SK-N-SH (cell line): ENCODE results near the gene GPRIN3. TPM values are rescaled to one million over a fixed set of nuclear protein-coding genes. Genes with fewer than 3 reads are reported as not detected.

Experiments
- CTCF ChIA-PET: fragments of 300-600, 350-600 bp; formaldehyde crosslinking; extraction: SDS; loops from one replicate; lab custom pipeline; 2021; lab: Yijun Ruan, JAX
- POLR2A ChIA-PET: fragments of 350-600 bp; sonication (Branson Sonifier 250); formaldehyde crosslinking; extraction: SDS; loops from one replicate; lab custom pipeline; 2020; ENCODE audit warnings: antibody characterized with exemption, inconsistent platforms; lab: Yijun Ruan, JAX
- DNase-seq: peaks from one replicate; pipeline ENCODE4 v3.0.0; 2012
- H2AFZ ChIP-seq: fragments of 200-600 bp; sonication (generic); 2 replicates; pipeline ENCODE4 v1.8.1; 2016; ENCODE audit warnings: antibody characterized with exemption, mild to moderate bottlenecking, low read depth
- H3F3A ChIP-seq: fragments of 200-600 bp; sonication (generic); replicated peaks from 2 replicates; pipeline ENCODE3; 2016; ENCODE audit warnings: antibody characterized with exemption, mild to moderate bottlenecking; ENCODE audit not compliant: insufficient read depth
- H3K27ac ChIP-seq, 2 experiments: fragments of 200-500 bp in 1 of 2; fragments of 200-600 bp in 1 of 2; sonication (Bioruptor generic) in 1 of 2; sonication (generic), shearing (Covaris generic) in 1 of 2; 2 replicates each; pipeline versions ENCODE4 v1.5.1 to v1.6.1; 2014 to 2016; ENCODE audit warnings: low read depth in 2 of 2, inconsistent platforms in 1 of 2, low read length in 1 of 2, mild to moderate bottlenecking in 1 of 2, mixed read lengths in 1 of 2
- H3K27me3 ChIP-seq: fragments of 200-600 bp; sonication (generic), shearing (Covaris generic); 2 replicates; pipeline ENCODE4 v1.6.1; 2016; ENCODE audit warnings: mixed run types; ENCODE audit not compliant: insufficient read depth
- H3K36me3 ChIP-seq, 2 experiments: fragments of 200-500 bp in 1 of 2; fragments of 200-600 bp in 1 of 2; sonication (Bioruptor generic) in 1 of 2; sonication (generic) in 1 of 2; replicated peaks in 1 of 2; 2 replicates each; pipeline versions ENCODE3 to v1.5.1; 2014 to 2016; ENCODE audit warnings: low read length in 1 of 2, mild to moderate bottlenecking in 1 of 2; ENCODE audit not compliant: insufficient read depth in 2 of 2, control insufficient read depth in 1 of 2
- H3K4me1 ChIP-seq, 2 experiments: fragments of 200-500 bp in 1 of 2; fragments of 200-600 bp in 1 of 2; sonication (Bioruptor generic) in 1 of 2; sonication (generic), shearing (Covaris generic) in 1 of 2; 2 replicates each; pipeline versions ENCODE4 v1.5.1 to v1.6.1; 2014 to 2016; ENCODE audit warnings: low read depth in 1 of 2, low read length in 1 of 2, mixed run types in 1 of 2; ENCODE audit not compliant: insufficient read depth in 2 of 2, control insufficient read depth in 1 of 2
- H3K4me2 ChIP-seq: fragments of 200-600 bp; sonication (generic), shearing (Covaris generic); 2 replicates; pipeline ENCODE4 v1.6.1; 2017; ENCODE audit warnings: mixed run types
- H3K4me3 ChIP-seq, 2 experiments: fragments of 200-500 bp in 1 of 2; fragments of 200-600 bp in 1 of 2; sonication (Bioruptor generic) in 1 of 2; sonication (generic), shearing (Covaris generic) in 1 of 2; 2 replicates each; pipeline versions ENCODE4 v1.5.1 to v1.8.1; 2014 to 2016; ENCODE audit warnings: low read depth in 2 of 2, inconsistent platforms in 1 of 2, low read length in 1 of 2, mild to moderate bottlenecking in 1 of 2, mixed read lengths in 1 of 2, moderate library complexity in 1 of 2
- H3K79me2 ChIP-seq: fragments of 200-600 bp; sonication (generic); 2 replicates; pipeline ENCODE4 v1.8.1; 2017; ENCODE audit warnings: mild to moderate bottlenecking; ENCODE audit not compliant: insufficient read depth
- H3K9ac ChIP-seq: fragments of 200-600 bp; sonication (generic); 2 replicates; pipeline ENCODE4 v1.6.1; 2017; ENCODE audit warnings: mixed run types
- H3K9me2 ChIP-seq: fragments of 200-600 bp; sonication (generic); 2 replicates; pipeline ENCODE4 v1.6.1; 2017; ENCODE audit warnings: mixed run types
- H3K9me3 ChIP-seq: fragments of 200-600 bp; sonication (generic); 2 replicates; pipeline ENCODE4 v1.6.1; 2017; ENCODE audit warnings: mixed run types, mild to moderate bottlenecking, moderate library complexity
- H4K20me1 ChIP-seq: fragments of 200-600 bp; sonication (generic); 2 replicates; pipeline ENCODE4 v1.6.1; 2017; ENCODE audit warnings: mild to moderate bottlenecking, mixed run types; ENCODE audit not compliant: insufficient read depth
- CTCF ChIP-seq: fragments of 200-600 bp; sonication (generic); IDR thresholded peaks from 2 replicates; pipeline ENCODE4 v1.6.1; 2017; ENCODE audit warnings: antibody characterized with exemption, mild to moderate bottlenecking, moderate library complexity
- FOXJ3 ChIP-seq: sonication (generic); formaldehyde crosslinking; IDR thresholded peaks from 2 replicates; pipeline ENCODE4 v1.5.1; 2020; ENCODE audit warnings: mild to moderate bottlenecking, missing genetic modification reagents
- FOXM1 ChIP-seq: IDR thresholded peaks from 2 replicates; pipeline ENCODE4 v1.4.0; 2012; ENCODE audit warnings: low read depth, mild to moderate bottlenecking
- JUND ChIP-seq: IDR thresholded peaks from 2 replicates; pipeline ENCODE4 v1.4.0; 2012
- MEF2A ChIP-seq: IDR thresholded peaks from 2 replicates; pipeline ENCODE4 v1.4.0; 2012; ENCODE audit warnings: low read depth, borderline replicate concordance
- PBX3 ChIP-seq: IDR thresholded peaks from 2 replicates; pipeline ENCODE4; 2012
- SMC3 ChIP-seq: IDR thresholded peaks from 2 replicates; pipeline ENCODE4 v1.6.1; 2012; ENCODE audit warnings: low read depth, low read length, improper control_type of control experiment
- USF1 ChIP-seq: IDR thresholded peaks from 2 replicates; pipeline ENCODE4 v1.4.0; 2012; ENCODE audit warnings: low read depth, borderline replicate concordance
- USF2 ChIP-seq: fragments of 150-350 bp; IDR thresholded peaks from 2 replicates; pipeline ENCODE4 v1.6.1; 2017; ENCODE audit warnings: antibody characterized with exemption, low read length, low read depth, borderline replicate concordance
- YY1 ChIP-seq: IDR thresholded peaks from 2 replicates; pipeline ENCODE4 v1.4.0; 2012; ENCODE audit warnings: low read depth, mild to moderate bottlenecking
- ZBTB33 ChIP-seq: IDR thresholded peaks from 2 replicates; pipeline ENCODE4 v1.4.0; 2012; ENCODE audit warnings: low read depth, borderline replicate concordance
- WGBS: methylation state at CpG from one replicate; pipeline ENCODE4 v1.1.6; 2017; ENCODE audit warnings: low lambda C conversion rate; 5-methylcytosine and 5-hydroxymethylcytosine counted together
- polyA plus RNA-seq, 3 experiments: library from polyadenylated mRNA; depleted of rRNA; stranded (reverse); fragments of >200 nt; gene quantifications; 2 replicates each; pipeline ENCODE4 v1.2.3, GENCODE V29; 2012

Gene GPRIN3
- polyA plus RNA-seq, 1 of the 3 experiments (the other 2 are of a cell fraction), result not detected

- Histone ChIP-seq H4K20me1 (no peaks in the 10 kb centered on the region), H2AFZ (no peak overlapping the region), H3K36me3 (no peaks in the 10 kb centered on the region), H3F3A (no peaks in the 10 kb centered on the region), H3K4me2 (no peak overlapping the region), H3K9ac (no peak overlapping the region), H3K27ac (no peak overlapping the region), H3K4me1 (no peaks in the 10 kb centered on the region), H3K79me2 (no peaks in the 10 kb centered on the region), H3K4me3 (no peak overlapping the region), H3K9me2 (no peaks in the 10 kb centered on the region), H3K9me3 (no peaks in the 10 kb centered on the region), H3K27me3 (no peaks in the 10 kb centered on the region)
- ChIA-PET CTCF (no interaction called here), POLR2A (no interaction called here)
- DNase-seq, result no peak
- TF ChIP-seq CTCF (no peak), USF2 (no peak), JUND (no peak), SMC3 (no peak), YY1 (no peak), MEF2A (no peak), USF1 (no peak), FOXM1 (no peak), ZBTB33 (no peak), FOXJ3 (CRISPR knock-in tag) (no peak), PBX3 (no peak)
- 55% methylated on average over 3 of the region's 3 CpGs for WGBS
Observed at GRCh38 chr4:89263265-89263664, 44.3 kb downstream of the GPRIN3 start.
